ENCODE data around the gene TUBA1A.
A peak's percentile ranks its signal among the peaks of the same experiment; 100 is the strongest.
"Not testable (repeated sequence)": the region's sequence is repeated elsewhere in the genome, so short reads cannot be mapped to it uniquely, and the experiment has no call there.

TUBA1A gene

GRCh38 chr12:49220972-49221371 is 32.1 kb upstream of the TUBA1A start:
- Mint-ChIP-seq H3K4me3 (no peak overlapping the region), H3K27me3 (no peaks in the 10 kb centered on the region), H3K9me3 (no peaks in the 10 kb centered on the region), H3K27ac (no peak overlapping the region), H3K4me1 (ENCODE audit: low read depth in 2 of 2) (no peaks in the 10 kb centered on the region), H3K36me3 (ENCODE audit: insufficient read depth) (no peaks in the 10 kb centered on the region)
- DNase-seq (no peak), ATAC-seq (replicated peaks) (no peak)

GRCh38 chr12:49219417-49220026 is 30.6 kb upstream of the TUBA1A start:
- Mint-ChIP-seq H3K4me3 (no peak overlapping the region), H3K27ac (no peak overlapping the region), H3K4me1 (ENCODE audit: low read depth in 2 of 2) (no peaks in the 10 kb centered on the region), H3K9me3 (no peaks in the 10 kb centered on the region), H3K27me3 (peaks cover 0 to 7% of the 10 kb centered on the region in 2 donors), H3K36me3 (ENCODE audit: insufficient read depth) (no peaks in the 10 kb centered on the region)
- ATAC-seq (replicated peaks) (no peak), DNase-seq (no peak)

GRCh38 chr12:49212572-49212971 is 23.7 kb upstream of the TUBA1A start:
- Mint-ChIP-seq H3K27ac (no peak overlapping the region), H3K27me3 (peaks cover 0 to 10% of the 10 kb centered on the region in 2 donors), H3K36me3 (ENCODE audit: insufficient read depth) (no peaks in the 10 kb centered on the region), H3K4me1 (ENCODE audit: low read depth in 2 of 2) (no peaks in the 10 kb centered on the region), H3K9me3 (no peaks in the 10 kb centered on the region), H3K4me3 (no peak overlapping the region)
- DNase-seq (no peak), ATAC-seq (replicated peaks) (no peak)

GRCh38 chr12:49210703-49211102 is 21.8 kb upstream of the TUBA1A start:
- H3K9me3 Mint-ChIP-seq; H3K4me3 Mint-ChIP-seq; H3K4me1 Mint-ChIP-seq (ENCODE audit: low read depth in 2 of 2); H3K36me3 Mint-ChIP-seq (ENCODE audit: insufficient read depth); ATAC-seq (replicated peaks); H3K27ac Mint-ChIP-seq; DNase-seq: not testable (repeated sequence)
- peaks cover 0 to 19% of the 10 kb centered on the region in 2 donors for H3K27me3 Mint-ChIP-seq

GRCh38 chr12:49208676-49209075 is 19.8 kb upstream of the TUBA1A start:
- Mint-ChIP-seq H3K27ac (no peak overlapping the region), H3K36me3 (ENCODE audit: insufficient read depth) (no peaks in the 10 kb centered on the region), H3K4me1 (ENCODE audit: low read depth in 2 of 2) (no peaks in the 10 kb centered on the region), H3K4me3 (no peak overlapping the region), H3K27me3 (peaks cover 0 to 8% of the 10 kb centered on the region in 2 donors), H3K9me3 (no peaks in the 10 kb centered on the region)
- ATAC-seq (replicated peaks) (no peak), DNase-seq (no peak)

- no peak overlapping the region for H3K27ac Mint-ChIP-seq
- H3K4me1 Mint-ChIP-seq (ENCODE audit: low read depth in 2 of 2): no peaks in the 10 kb centered on the region
- no peaks in the 10 kb centered on the region for H3K9me3 Mint-ChIP-seq
- ATAC-seq (replicated peaks) (no peak), DNase-seq (no peak)
- H3K36me3 Mint-ChIP-seq (ENCODE audit: insufficient read depth): no peaks in the 10 kb centered on the region
- H3K27me3 Mint-ChIP-seq: peaks cover 0 to 8% of the 10 kb centered on the region in 2 donors
- no peak overlapping the region for H3K4me3 Mint-ChIP-seq
Observed at GRCh38 chr12:49208146-49208545, 19.3 kb upstream of the TUBA1A start.

- DNase-seq: no peak
- ATAC-seq (replicated peaks): no peak
- peaks cover 0 to 4% of the 10 kb centered on the region in 2 donors for H3K4me1 Mint-ChIP-seq (ENCODE audit: low read depth in 2 of 2)
- H3K27ac Mint-ChIP-seq: no peak overlapping the region
- no peaks in the 10 kb centered on the region for H3K9me3 Mint-ChIP-seq
- H3K36me3 Mint-ChIP-seq (ENCODE audit: insufficient read depth): no peaks in the 10 kb centered on the region
- peaks cover 0 to 8% of the 10 kb centered on the region in 2 donors for H3K27me3 Mint-ChIP-seq
- no peak overlapping the region for H3K4me3 Mint-ChIP-seq
Observed at GRCh38 chr12:49206389-49206788, 17.5 kb upstream of the TUBA1A start.

- no peak overlapping the region for H3K4me3 Mint-ChIP-seq
Observed at GRCh38 chr12:49201595-49202295, 12.9 kb upstream of the TUBA1A start.

GRCh38 chr12:49200919-49201594 is 12.2 kb upstream of the TUBA1A start:
- Mint-ChIP-seq H3K9me3 (no peaks in the 10 kb centered on the region), H3K4me3 (no peak overlapping the region), H3K27me3 (peaks cover 0 to 6% of the 10 kb centered on the region in 2 donors), H3K4me1 (ENCODE audit: low read depth in 2 of 2) (peaks cover 2 to 8% of the 10 kb centered on the region in 2 donors), H3K27ac (peak overlapping the region in 1 of 2 donors; percentile 2), H3K36me3 (ENCODE audit: insufficient read depth) (no peaks in the 10 kb centered on the region)
- ATAC-seq (replicated peaks) (peak; percentile 100), DNase-seq (no peak)

More at GRCh38 chr12:49201595-49202295, 12.9 kb upstream of the TUBA1A start:
- no peaks in the 10 kb centered on the region for H3K9me3 Mint-ChIP-seq
- peaks cover 2 to 6% of the 10 kb centered on the region in 2 donors for H3K27me3 Mint-ChIP-seq
- peak overlapping the region in 1 of 2 donors; percentile 2 for H3K27ac Mint-ChIP-seq
- ATAC-seq (replicated peaks) (peak; percentile 29), DNase-seq (no peak)
- H3K4me1 Mint-ChIP-seq (ENCODE audit: low read depth in 2 of 2): peaks cover 2 to 8% of the 10 kb centered on the region in 2 donors
- H3K36me3 Mint-ChIP-seq (ENCODE audit: insufficient read depth): no peaks in the 10 kb centered on the region

- H3K9me3 Mint-ChIP-seq: no peaks in the 10 kb centered on the region
- peaks cover 0 to 6% of the 10 kb centered on the region in 2 donors for H3K27me3 Mint-ChIP-seq
- DNase-seq (no peak), ATAC-seq (replicated peaks) (no peak)
- H3K4me3 Mint-ChIP-seq: no peak overlapping the region
- H3K36me3 Mint-ChIP-seq (ENCODE audit: insufficient read depth): no peaks in the 10 kb centered on the region
- no peak overlapping the region for H3K27ac Mint-ChIP-seq
- peaks cover 2 to 8% of the 10 kb centered on the region in 2 donors for H3K4me1 Mint-ChIP-seq (ENCODE audit: low read depth in 2 of 2)
Observed at GRCh38 chr12:49198431-49199155, 9.7 kb upstream of the TUBA1A start.

GRCh38 chr12:49197256-49197655 is 8.4 kb upstream of the TUBA1A start:
- ATAC-seq (replicated peaks) (no peak), DNase-seq (no peak)
- Mint-ChIP-seq H3K4me3 (no peak overlapping the region), H3K27me3 (peaks cover 0 to 6% of the 10 kb centered on the region in 2 donors), H3K36me3 (ENCODE audit: insufficient read depth) (no peaks in the 10 kb centered on the region), H3K4me1 (ENCODE audit: low read depth in 2 of 2) (peaks cover 2 to 8% of the 10 kb centered on the region in 2 donors), H3K9me3 (no peaks in the 10 kb centered on the region), H3K27ac (no peak overlapping the region)

GRCh38 chr12:49195736-49196135 is 6.9 kb upstream of the TUBA1A start:
- Mint-ChIP-seq H3K36me3 (ENCODE audit: insufficient read depth) (no peaks in the 10 kb centered on the region), H3K27me3 (peaks cover 0 to 6% of the 10 kb centered on the region in 2 donors), H3K27ac (no peak overlapping the region), H3K9me3 (no peaks in the 10 kb centered on the region), H3K4me1 (ENCODE audit: low read depth in 2 of 2) (no peaks in the 10 kb centered on the region), H3K4me3 (no peak overlapping the region)
- no peak for ATAC-seq (replicated peaks)
- no peak for DNase-seq

- not testable (repeated sequence) for ATAC-seq (replicated peaks); H3K27me3 Mint-ChIP-seq; H3K27ac Mint-ChIP-seq; H3K36me3 Mint-ChIP-seq (ENCODE audit: insufficient read depth); DNase-seq; H3K9me3 Mint-ChIP-seq; H3K4me3 Mint-ChIP-seq; H3K4me1 Mint-ChIP-seq (ENCODE audit: low read depth in 2 of 2)
Observed at GRCh38 chr12:49193746-49194145, 4.9 kb upstream of the TUBA1A start.
